ENCODE data around the gene ZBTB8A.
"Not testable (repeated sequence)": the region's sequence is repeated elsewhere in the genome, so short reads cannot be mapped to it uniquely, and the experiment has no call there.

Gene ZBTB8A

DNA sequence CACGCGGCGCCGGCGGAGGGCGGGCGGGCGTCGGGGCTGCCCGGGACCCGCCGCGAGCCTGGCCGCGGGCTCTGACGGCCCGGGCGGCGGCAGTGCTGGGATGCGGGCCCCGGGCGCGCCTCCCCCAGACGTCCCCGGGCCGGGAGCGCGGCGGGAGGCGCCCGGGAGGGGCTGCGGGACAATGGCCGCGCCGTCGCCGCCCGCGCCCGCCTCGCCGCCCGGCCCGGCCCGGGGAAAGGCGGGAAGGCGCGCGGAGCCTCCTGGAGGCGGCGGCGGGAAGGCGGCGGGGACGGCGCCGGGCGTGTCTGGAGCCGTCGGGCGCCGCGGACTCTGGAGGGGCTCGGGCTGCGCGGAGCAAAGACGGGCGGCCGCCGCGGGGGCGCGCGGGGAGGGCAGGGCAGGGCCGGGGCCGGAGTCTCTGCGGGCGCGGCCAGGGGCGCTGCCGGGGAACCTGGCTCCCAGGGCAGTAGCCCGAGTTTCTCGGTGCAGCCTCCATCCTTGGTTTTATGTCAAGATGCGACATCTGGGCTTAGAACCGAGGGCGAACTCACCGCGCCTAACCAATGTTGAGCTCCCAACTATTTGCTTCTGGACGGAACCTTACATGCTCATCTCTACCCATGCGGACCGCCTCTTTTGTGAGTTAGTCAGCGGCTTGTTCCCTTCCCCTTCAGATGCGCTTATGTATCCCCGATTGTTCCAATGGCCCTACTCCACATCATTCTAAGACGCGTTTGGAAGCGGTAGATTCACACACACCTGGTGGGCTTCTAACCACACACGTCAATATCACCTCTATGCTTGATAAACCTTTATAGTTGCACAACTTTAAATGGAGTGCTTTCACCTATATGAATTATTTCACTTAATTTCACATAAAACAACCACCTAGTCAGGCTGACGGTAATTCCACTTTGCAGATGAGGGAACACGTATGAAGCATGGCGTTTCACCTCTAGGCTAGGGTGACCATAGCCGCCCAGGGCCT is 651 bp downstream of the ZBTB8A start:
- peak; percentile 34 for DNase-seq

- no peak for DNase-seq
These were observed 1.4 kb downstream of the ZBTB8A start for GRCh38 chr1:32540605-32541004.

DNA sequence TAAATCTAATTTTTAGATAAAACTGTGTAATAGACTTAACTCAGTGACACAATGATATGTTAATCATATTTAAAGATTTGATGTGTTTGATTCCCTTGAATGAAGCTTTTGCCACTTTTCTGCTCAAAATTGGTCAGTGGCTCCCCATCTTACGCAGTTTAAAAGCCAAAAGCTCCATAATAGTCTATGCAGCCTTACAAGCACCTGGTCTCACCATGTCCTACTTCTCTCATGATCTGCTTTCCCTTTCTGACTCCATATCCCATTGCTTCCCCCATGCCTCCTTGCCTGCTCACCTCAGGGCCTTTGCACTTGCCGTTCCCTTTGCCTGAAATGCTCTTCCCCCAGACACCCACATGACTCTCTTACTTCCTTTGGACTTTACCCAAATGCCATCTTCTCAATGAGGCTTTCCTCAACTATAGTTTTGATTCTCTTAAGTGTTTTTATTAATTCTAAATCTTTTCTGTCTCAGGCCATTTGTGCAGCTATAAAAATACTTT is 1.9 kb downstream of the ZBTB8A start:
- DNase-seq: no peak

DNA sequence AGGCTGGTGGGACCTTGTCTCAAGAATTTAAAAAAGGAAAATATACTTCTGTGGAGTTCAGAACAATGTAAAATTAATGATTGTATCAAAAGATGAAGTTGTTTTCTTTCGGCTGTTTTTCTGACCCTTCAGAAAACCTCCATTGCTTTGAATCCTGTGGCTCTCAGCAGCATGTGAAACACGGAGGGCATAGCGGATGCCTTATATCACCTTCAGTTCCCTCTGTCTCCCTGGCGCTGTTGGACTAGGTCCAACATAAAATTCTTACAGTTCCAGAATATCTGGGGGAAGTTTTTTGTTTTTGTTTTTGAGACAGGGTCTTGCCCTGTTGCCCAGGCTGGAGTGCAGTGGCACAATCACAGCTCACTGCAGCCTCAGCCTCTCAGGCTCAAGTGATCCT is 7.4 kb downstream of the ZBTB8A start:
- DNase-seq: no peak

- no peak for DNase-seq
These were observed 10.4 kb downstream of the ZBTB8A start for GRCh38 chr1:32549616-32550015.

- DNase-seq: no peak
These were observed 15.1 kb downstream of the ZBTB8A start for GRCh38 chr1:32554288-32554687.

DNA sequence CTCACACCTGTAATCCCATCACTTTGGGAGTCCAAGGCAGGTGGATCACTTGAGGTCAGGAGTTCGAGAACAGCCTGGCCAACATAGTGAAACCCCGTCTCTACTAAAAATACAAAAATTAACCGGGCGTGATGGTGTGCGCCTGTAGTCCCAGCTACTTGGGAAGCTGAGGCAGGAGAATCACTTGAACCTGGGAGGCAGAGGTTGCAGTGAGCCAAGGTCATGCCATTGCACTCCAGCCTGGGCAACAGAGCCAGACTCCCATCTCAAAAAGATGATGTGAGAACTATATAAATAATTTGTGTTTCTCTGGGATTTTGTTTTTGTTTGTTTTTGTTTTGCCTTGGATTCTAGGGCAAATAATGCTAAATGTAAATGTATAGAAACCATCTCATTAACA is 17.8 kb downstream of the ZBTB8A start:
- not testable (repeated sequence) for DNase-seq

GRCh38 chr1:32557812-32558211 is 18.6 kb downstream of the ZBTB8A start:
- DNase-seq: no peak

DNA sequence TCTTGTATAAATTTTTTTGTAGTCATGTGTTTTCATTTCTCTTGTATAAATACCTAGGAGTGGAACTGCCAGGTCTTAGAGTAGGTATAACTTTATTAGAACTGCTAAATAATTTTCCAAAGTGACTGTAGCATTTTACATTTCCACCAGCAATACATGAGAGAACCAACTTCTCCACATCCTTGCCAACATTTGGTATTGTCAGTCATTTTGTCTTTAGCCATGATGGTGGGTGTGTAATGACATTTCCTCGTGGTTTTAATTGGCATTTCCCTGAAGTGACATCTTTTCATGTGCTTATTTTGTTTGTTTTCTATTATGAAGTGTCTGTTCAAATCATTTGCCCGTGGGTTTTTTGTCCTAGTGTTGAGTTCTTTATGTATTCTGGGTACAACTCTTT is 29.7 kb downstream of the ZBTB8A start:
- no peak for DNase-seq

- DNase-seq: no peak
These were observed 41.3 kb downstream of the ZBTB8A start for GRCh38 chr1:32580348-32581017.

- no peak for DNase-seq
These were observed 53.7 kb downstream of the ZBTB8A start for GRCh38 chr1:32592943-32593342.

DNA sequence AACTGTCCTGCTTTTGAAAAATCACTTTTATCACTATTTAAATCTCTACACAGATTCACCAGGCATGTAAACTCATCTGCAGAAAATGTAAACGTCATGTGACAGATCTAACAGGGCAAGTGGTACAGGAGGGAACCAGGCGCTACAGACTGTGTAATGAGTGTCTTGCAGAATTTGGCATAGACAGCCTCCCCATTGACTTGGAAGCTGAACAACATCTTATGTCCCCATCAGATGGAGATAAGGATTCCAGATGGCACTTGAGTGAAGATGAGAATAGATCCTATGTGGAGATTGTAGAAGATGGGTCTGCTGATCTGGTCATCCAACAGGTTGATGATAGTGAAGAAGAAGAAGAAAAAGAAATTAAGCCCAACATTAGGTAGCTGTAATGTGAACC is 60.8 kb downstream of the ZBTB8A start:
- no peak for DNase-seq

GRCh38 chr1:32605711-32606424 is 66.6 kb downstream of the ZBTB8A start:
- DNase-seq: no peak

DNA sequence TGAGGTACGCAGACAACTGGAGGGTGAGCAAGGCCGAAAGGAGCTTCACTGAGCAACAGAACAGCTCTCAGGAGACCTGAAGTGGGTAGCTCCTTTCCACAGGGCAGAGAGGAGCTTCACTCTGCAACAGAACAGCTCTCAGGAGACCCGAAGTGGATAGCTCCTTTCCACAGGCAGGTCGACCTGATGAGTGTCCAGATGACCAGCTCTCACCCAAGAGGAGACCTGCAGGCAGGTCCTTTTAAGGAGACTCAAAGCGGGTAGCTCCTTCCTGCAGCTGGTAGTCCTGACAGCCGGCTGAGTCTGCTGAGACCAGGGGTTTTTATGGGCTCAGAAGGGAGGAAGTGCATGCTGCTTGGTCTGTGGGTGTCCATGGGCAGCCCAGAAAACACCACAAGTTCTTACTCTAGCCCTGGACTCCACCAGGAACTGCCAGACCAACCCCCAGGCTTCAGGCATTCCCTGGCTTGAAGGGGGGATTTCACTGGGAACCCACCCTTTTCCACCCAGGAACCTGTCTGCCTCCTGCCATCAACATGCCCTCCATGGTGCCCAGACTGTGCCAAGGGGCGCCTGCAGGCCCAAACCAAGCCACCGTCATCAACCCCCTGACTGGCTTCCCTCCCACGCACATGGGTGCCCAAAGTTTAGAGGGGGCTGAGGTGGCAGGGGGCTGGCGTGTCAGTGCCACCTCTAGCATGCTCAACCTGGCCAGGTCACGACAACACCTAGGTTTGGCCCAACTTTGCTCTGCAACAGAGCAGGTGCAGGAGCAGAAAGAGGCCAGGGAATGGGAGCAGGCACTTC is 67.5 kb downstream of the ZBTB8A start:
- DNase-seq: no peak

- DNase-seq: no peak
These were observed 70.0 kb downstream of the ZBTB8A start for GRCh38 chr1:32609180-32609579.

GRCh38 chr1:32611859-32612188 is 72.6 kb downstream of the ZBTB8A start:
- no peak for DNase-seq

DNA sequence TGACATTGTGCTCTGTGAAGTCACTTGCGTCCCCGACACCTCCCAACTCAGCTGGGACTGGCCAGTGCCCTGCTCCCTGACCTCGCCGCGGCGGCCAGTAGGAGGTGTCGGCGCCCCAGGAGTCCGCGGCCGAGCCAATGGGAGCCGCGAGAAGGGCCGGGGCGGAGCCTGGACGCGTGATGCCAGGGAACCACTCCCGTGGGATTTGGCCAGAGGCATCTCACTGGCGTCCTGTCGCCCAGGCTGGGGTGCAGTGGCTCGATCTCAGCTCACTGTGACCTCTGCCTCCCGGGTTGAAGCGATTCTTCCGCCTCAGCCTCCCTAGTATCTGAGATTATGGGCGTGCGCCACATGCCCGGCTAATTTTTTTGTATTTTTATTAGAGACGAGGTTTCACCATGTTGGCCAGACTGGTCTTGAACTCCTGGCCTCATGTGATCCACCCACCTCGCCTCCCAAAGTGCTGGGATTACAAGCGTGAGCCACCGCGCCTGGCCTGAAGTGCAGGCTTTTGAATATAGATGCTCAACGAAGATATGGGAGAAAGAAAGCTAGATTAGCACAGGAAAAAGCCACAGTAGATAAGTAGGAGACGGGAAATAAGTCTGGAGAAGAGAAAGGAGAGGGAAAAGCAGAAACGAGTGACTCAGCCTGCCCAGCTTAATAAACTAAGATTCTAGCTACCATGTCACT is 73.1 kb downstream of the ZBTB8A start:
- peak; percentile 92 for DNase-seq

DNA sequence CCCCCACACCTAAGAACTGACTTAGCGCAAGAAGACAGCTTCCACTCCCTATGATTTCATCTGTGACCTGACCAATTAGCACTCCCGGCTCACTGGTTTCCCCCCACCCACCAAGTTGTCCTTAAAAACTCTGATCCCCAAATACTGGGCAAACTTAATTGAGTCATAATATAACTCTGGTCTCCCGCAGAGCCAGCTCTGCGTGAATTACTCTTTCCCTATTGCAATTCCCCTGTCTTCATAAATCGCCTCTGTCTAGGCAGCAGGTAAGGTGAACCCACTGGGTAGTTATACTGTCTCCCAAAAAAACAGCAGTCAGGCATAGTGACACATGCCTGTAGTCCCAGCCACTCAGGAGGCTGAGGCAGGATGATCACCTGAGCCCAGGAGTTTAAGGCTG is 74.2 kb downstream of the ZBTB8A start:
- no peak for DNase-seq

DNA sequence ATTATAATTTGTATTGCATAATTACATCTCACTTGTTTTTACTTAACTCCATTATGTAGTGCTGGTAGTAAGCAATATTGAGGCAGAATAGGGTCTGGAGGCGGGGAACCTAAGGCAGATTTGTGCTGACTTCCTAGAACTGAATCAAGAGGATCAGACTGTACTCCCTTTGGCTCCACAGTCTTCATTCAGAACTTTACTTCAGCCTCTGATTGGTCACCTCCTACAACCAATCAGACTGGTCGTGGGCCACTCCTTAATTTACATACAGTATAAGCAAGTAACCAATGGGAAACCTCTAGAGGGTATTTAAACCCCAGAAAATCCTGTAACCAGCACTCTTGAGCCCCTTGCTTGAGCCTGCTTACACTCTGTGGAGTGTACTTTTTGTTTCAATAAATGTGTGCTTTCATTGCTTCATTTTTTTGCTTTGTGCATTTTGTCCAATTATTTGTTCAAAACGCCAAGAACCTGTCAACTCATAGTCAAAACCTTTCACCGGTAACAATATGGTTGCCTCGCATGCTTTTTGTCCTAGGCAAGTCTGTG is 79.5 kb downstream of the ZBTB8A start:
- DNase-seq: no peak

GRCh38 chr1:32619701-32620485 is 80.7 kb downstream of the ZBTB8A start:
- DNase-seq: peak; percentile 29

DNA sequence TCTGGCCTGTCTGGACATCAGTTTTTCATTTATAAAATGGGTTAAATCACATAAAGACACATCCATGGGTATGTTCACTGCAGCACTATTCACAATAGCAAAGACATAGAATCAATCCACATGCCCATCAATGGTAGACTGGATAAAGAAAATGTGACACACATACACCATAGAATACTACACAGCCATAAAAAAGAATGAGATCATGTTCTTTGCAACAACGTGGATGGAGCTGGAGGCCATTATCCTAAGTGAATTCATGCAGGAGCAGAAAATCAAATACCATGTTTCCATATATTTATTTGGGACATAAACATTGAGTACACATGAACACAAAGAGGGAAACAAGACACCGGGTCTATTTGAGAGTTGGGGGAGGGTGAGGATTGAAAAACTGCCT is 83.0 kb downstream of the ZBTB8A start:
- DNase-seq: no peak

Measured in suppressor macrophage treated with lipopolysaccharide for 4 hours (primary cell).